Stimulated activated CD8-positive, alpha-beta memory T cell treated with anti-CD3 and anti-CD28 coated beads, Interleukin-15, amount 100 ng/mL, for 1 hour (primary cell): Measurements from ENCODE around the gene CEL.

Source experiments
- DNase-seq: peaks from one replicate; pipeline ENCODE4 v3.0.0-alpha.2; 2020; ENCODE audit warnings: low read depth

Gene CEL

DNA sequence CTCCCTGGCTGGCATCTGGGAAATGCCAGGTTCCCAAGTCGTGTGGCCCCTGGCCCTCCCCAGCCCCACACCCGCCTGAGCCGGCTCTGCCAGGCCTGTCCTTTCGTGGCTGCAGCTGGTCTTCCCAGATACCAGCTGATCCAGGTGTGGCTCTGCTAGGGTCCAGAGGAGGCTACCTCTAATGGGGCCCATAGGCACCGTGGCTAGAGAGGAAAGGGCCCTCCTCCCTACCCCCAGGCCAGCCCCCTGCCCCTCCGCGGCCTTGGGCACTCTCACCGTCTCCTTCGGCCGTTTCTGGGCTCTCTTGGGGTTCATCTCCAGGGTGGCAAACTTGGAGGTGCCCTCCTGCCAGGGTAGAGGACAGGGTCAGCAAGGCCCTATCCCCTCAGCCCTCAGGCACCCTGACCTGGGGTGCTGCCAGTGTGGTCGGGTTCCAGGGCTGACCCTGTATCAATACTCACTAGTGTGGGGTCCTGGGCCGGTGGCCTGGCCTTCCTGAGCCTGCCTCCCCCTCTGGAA is 42.3 kb downstream of the CEL start:
- no peak for DNase-seq

DNA sequence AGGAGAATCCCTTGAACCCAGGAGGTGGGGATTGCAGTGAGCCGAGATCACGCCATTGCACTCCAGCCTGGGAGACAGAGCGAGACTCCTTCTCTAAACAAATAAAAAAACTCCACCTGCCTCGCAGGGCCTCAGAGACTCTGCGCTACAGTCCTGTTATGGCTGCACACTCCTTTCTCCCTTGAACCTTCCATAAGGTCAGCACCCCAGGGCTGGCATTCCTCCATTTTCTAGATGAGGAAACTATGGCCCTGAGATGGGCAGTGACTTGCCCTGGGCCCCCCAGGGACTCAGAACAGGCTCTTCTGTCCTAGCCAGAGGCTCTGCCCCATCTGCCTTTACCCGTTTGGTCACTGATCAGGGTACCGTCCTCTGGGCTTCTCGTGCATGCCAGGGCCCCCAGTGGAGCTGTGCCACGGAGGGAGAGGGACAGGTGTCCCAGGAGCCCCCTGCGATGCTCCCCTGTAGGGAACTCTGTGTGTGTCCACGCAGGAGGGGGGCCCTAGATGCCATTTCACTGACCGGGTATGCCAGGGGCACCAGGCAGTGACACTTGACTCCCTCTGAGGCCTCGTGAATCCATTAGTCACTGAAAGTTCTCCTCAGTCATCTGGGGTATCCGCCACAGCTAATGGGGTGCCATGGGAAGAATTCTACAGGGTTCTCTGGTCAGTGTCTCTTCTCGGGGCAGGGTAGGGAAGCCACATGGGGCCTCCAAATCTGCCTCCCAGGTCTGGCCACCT is 43.1 kb downstream of the CEL start:
- DNase-seq = no peak

DNA sequence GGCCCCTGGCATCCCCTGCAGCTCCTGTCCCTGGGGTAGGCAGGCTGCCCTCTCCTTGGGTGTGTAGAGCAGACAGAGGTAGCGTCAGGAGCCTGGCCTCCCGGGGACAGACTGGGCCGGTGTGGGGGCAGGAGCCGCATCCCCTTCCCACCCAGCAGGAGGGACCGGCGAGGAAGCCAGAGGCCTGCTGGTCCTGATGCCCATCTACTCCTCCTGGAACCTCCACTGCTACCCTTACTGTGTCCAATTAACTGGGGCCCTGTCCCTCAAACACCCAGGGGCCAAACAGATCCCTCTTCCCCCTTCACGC is 43.6 kb downstream of the CEL start:
- DNase-seq = no peak

DNA sequence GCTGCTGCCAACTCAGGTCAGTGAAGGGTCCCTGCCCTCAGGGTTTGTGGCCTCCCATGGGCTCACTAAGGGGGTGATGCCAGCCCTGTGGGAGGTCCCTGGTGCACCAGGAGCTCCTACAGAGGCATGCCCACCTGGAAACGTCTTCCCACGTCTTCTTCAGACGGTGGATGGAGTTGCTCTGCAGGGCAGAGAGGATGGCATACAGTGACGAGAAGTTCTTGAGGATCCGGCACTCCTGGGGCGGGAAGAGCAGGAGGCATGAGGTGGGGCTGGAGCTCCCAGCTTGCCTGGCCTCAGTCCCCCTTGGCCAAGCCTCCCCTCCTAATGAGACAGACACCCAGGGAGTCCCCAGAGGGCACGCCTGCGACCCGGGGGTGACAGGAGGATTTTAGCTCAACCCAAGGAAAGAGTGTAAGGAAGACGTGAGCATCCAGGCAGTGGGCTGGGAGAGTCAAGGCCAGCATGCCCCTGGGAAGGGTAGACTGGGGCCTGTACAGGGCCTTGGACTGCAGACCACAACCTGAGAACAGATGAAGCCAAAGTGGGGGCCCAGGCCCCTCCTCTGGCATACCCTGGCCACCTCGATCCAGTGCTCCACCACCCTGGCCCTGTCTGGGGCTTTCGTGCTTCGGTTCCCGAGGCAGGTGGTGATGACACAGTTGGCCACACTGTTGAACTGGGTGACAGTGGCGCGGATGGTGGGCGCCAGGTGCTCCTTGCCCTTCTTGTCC is 44.9 kb downstream of the CEL start:
- no peak for DNase-seq

DNA sequence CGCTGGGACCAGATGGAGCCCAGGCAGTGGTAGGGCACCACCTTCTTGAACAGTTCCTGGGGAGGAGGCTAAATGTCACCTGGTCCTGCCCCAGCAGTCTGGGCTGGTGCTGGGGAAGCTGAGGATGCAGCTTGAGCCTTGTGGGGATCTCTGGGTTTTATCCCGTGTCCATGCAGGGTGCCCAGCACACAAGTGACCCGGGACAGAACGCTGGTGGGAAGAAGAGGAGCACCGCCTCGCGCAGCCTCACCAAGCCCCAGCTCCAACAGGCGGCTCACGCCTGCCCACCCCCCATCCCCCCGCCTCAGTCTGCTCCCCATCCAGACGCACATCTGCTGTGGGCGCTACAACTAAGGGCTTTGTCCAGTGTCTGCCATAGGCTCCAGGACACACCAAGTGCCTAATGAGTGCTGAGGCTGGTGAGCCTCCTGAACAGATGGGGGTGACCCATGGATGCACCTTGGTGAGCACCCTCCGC is 45.5 kb downstream of the CEL start:
- no peak for DNase-seq

DNA sequence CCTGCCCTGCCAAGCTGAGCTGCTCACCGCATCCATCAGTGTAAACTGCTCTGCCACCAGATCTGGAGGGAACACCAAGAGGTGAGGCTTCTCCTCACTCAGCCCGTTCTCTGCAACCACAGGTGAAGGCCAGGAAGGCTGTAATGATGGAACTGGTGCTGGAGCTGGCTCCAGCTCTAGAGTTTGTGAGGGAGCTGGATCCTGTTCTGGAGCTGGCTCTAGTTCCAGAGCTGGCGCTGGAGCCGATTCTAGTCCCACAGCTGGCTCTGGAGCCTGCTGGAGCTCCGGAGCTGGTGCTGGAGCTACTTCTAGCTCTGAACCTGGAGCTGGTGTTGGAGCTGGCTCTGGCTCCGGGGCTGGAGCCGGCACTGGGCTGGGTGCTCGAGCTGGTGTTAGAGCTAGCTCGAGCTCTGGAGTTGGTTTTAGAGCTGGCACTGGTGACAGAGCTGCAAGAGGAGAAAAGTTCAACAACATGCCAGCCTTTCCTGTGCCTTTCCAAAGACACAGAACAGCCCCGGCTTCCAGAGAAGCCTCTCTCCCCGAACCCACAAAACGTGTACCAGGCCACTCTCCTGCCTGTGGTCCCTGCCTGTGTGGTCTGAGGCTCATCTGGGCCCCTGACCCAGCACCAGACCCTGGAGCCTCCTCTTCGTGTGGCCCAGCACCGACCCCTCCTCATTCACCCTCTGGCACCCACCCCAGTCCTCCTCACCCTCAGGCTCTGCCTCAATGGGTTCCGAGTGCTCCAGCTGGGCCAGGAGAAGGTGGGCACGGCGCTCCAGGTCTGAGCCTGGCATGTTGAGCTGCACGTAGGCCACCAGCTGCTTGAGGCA is 46.4 kb downstream of the CEL start:
- DNase-seq = no peak

DNA sequence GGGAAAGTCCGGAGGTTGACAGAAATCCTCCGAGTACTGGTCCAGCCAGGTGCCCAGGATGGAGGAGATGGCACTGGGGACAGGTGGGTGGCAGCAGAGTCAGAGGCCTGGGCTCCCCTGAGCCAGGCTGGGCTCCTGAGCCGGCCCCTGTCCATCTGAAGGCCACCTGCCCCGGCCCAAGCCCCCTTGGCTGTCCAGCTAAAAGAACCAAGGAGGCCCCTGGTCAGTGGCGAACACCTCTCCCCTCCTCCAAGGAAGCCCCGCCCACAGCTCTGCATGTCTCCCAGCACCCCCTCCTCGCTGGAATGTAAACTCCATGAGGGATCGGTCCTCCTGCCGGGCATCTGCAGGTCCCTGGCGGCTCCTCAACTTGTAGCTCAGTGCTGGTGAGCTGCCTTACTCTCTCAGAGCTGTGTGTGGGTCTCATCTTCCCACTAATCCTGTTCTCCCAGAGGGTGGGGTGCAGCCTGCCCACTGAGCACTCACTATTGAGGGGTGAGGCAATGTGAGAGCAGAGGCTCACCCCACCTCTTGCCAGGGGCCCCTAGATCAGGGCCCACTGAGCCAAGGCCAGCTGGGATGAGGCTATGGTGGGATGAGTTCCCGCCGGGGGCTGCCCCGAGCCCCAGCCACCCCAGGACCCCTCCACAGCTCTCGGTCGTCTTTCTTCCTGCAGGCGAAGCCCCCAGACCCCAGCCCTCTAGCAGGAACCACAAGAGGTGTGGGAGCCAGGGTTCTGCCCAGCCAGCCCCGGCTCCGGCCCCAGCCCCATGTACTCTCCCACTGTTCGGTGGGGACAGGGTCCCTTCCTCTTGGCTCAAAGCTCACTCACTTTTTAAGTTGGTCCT is 47.2 kb downstream of the CEL start:
- DNase-seq = no peak

DNA sequence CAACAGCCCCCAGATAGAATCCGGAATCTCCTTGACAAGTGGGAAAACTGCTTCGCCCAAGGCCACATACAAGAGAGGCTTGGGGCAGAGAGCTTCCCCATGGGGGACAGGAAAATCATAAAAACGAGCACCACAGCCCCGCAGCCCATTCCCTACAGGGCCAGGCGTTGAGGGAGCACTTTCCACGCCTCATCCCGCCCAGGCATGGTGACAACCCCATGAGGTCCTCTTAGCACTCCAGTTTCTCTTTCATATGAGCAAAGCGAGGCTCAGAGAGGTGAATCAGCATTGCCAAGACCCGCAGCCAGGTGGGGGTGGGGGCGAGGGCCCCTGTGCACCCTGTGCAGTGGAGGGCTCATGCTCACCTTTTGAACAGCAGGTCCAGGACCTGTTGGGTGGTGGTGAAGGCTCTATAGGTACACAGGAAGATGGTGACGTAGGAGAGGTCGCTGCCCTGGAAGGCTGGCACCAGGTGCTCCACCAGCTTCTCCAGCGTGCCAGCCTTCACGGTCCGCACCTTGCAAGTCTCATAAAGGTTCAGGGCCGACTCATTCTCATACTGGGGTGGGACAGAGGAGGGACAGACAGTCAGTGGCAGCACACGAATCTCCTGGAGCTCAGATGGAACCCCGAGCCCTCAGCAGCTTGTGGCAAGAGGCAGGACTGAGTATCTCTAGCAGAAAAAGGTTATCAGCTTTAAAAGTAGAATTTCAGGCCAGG is 48.3 kb downstream of the CEL start:
- DNase-seq = no peak

DNA sequence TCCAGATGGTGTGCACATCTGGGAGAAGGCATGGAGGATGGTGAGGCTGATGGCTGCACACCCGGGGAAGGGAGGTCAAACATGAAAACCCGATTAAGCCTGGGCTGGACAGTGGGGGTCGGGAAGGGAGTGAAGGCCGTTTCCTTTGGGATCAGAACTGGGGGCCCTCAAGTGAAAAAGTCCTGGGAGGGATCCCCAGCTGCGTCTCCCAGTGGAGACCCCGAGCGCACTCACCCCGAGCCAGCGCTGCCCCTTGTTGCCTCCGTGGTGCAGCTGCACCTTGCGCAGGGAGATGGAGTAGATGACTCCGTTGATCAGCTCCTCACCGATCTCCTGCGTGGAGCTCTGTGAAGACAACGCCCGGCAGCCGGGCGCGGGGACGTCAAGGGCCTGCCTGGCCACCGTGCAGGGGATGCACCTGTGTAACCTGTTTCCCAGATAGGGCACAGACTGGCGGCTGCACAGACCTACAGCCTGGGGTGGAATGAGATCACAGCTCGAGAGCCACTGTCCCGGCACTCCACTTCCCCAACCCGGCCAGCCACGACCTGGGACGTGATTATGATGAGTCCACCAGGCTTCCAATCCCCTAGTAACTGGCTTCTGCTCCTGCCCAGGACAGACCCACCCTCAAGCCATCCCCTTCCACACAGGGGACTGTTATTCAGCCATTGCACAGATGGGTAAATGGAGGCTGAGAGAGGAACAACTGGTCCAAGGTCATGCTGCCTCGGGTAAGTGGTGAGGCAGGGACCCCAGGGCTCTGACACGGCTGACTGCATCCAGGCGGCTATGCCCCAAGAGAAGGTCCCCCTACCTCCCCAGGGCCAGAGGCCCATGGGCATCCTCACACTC is 50.3 kb downstream of the CEL start:
- DNase-seq = no peak

DNA sequence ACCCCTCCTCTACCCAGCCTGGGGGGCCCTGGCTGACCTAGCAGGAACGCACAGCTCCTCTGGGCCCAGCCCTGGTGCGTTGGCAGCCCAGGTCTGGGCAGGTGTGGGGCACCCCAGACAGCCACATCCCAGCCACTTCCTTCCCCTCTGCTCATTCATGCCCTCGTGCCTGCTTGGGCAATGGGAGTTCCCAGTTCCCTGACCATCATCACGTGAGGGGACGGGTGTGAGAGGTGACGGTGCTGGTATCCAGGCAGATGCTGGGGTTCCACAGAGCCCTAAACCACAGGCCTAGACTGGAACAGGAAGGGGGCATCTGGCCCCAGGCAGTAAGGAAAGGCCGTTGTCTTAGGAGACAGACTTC is 50.9 kb downstream of the CEL start:
- no peak for DNase-seq

DNA sequence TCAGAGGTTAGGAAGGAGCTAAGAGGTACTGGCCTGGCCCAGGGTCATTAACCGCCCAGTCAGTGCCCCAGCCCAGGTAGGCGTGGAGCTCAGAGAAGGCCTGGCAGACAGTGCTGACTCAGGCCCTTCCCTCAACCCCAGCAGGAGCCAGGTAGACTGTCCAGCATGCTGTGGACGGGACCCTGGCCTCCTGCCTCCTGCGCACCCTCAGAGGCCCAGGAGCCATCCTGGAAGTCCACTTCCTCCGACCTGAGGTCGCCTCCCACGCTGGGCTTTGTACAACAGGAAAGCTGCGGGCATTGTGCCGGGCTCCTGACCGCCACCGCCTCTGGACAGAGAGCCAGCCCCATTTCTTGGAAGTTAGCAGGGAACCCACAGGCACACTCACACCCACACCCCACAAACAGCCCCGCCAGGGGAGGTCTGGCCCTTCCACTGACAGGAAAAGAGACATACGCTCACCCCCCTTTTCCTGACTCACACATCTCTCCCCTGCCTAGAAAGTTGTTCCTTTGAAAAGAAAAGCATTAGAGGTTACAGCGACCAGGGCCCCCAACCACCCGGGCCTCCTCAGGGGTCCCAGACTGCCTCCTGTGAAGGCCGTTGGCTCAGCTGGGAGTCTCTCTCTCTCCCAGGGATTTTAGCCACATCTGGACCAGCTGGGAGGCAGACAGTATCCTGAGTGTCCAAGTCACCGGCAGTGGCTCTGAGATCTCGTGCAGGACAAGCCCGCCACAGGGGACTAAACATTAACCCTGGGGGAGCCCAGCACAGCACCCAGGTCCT is 51.6 kb downstream of the CEL start:
- DNase-seq = no peak

DNA sequence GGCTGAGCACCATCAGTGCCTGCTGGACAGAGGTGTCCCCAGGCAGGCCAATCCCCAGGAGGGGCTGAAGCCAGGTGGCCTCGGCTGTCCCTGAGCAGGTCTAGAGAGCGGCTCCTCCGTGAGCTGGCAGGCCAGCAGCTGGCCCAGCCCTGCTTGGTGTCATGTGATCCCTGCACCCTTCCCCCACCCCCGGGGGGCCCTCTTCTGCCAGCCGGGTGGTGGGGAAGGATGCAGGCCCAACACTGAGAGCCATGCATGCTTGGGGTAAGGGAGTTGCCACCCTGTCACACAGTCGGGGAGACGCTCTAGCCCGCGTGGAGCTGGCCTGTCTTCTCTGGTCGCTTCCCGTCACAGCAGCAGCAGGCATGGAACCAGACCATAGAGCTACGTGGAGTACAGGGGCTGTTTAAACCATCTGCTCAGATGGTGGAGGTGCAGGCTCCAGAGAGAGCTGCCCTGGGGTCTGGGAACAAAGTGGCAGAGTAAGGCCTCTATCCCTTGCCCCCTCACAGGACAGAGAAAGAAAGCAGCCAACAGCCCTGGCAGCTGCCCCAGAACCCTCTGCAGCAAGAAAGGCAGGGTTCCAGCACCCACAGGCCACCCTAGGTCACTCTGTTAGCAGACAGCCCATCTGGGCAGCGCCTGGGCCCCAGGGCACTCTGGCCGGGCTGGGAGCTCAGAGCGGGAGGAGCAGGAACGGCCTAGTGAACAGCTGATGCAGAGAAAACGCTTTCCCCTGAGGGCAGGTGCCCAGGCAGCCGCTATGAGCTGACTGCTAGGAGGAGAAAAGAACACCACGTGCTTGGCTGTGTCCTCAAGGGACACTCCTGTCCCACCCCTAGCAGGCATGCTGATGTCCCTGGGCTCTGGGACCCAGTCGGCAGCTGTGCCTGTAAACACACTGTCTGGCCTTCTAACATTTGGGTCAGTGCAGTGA is 52.4 kb downstream of the CEL start:
- DNase-seq = no peak

DNA sequence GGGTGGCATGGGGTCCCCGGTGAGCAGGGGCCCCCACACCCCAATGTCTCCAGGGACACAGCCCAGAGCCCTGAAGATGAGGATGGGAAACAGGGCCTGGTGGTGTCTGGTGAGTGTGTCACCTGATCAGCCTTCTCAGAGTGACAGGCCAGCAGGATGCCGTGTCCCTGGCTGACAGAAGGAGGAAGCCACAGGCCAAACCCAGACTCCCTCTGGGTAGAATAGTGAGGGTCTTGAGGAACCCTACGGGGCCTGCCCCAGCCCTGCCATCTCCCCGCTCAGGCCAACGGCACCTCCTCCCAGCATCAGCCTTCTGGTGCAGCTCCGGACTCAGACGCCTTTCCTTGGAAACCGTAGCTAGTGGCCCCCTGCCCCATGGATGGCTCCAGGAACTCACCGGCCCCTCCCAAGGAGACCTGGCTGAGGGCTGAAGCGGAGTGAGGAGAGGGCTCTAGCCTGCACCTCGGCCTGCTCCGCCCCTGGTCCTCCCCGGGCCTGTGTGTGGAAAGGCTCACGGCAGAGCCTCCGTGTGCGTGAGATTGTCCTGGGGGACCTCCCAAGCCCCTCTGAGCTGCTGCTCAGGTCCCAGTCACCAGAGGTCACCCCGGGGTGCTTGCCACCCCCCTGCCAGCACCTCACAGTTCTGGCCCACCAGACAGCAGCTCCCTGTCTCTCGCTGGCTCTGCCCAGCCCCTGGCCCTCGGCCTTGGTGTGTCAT is 53.3 kb downstream of the CEL start:
- no peak for DNase-seq

DNA sequence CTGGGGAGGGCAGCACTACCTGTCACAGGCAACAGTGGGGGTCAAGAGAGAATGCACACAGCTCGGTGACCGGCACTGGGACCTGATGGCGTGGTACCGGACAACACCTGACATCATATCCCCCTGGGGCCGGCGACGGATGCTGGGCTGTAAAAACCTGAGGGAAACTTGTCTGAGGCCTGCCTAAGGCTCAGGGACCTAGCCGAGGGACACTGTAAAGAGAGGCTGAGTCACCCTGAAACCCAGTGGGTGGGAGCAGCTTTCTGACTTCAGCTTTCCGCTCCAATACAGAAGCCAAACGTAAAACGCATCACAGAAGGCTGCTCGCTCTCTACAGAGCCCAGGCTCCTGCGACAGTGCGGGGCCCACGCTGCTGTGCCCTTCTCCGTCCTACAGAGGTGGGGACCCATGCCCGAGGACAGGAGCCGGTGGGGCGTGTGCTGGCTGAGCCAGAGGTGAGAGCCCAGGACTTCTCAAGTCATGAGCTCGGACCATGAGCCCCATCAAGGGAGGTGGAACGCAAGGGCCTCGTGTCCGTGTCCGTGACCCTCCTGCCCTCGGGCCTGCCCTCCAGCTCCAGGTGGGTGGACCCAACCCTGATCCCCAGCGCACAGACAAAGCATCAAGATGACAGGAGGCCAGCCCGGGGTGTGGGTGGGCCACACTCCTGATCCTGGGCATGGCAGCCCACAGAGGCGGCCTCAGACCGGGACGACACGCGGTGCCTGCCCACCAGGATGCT is 54.0 kb downstream of the CEL start:
- no peak for DNase-seq

DNA sequence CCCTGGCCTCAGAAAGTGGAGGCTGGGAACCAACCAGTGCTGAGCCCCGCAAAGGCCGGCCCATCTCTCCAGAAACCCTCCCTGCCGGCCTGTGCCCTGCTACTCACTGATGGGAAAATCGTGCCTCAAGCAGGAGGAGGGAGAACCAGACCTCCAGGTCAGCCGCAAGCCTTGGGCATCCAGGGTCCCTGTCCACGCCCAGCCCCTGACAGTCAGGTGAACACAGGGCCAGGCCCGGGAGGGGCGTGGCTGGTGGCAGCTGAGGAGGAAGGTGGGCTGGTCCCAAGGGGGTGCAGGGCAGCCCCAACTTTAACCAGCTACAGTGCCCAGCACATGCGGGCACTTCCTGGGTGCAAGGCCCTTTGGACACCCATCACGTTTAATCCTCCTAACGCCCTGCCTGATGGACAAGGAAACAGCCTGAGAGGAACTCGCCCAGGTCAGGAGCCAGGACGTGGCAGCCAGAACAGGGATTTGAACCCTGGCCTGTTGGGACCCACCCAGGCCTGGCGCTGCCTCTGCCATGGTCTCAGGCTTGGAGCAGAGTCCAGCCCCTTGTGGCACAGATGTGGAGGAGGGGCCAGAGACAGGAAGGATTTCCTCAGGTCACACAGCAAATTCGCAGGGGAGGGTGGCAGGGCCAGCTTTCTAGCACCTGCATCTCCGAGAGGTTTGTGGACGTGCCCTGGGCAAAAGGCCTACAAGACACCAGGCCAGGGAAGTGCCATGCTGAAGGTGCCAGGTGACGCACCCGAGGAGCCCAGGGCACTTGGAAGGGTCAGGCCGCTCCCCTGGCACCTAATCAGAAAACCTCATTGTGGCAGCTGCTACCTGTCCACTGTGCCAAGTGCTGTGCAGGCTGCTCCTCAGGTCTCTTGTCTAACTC is 54.8 kb downstream of the CEL start:
- no peak for DNase-seq
